ENCODE results near the gene CYP19A1. TPM values are rescaled to one million over a fixed set of nuclear protein-coding genes. Genes with fewer than 3 reads are reported as not detected.

CYP19A1 gene
- total and polyA plus RNA-seq, 8 donors, result 0.09 to 2.5 (median 0.28) TPM; not detected in 1

GRCh38 chr15:51377038-51377786 lies 38.8 kb upstream of the CYP19A1 start:
- no peak overlapping the region for H3K4me3 ChIP-seq
- DNase-seq, result no peak

GRCh38 chr15:51375966-51376640 lies 37.7 kb upstream of the CYP19A1 start:
- ATAC-seq (no peak), DNase-seq (no peak), FAIRE-seq (no peak)
- Histone ChIP-seq H3K27me3 (no peaks in the 10 kb centered on the region), H3K27ac (no peak overlapping the region), H3K36me3 (no peaks in the 10 kb centered on the region), H3K4me1 (no peaks in the 10 kb centered on the region), H3K4me3 (no peak overlapping the region), H3K9me3 (no peaks in the 10 kb centered on the region)
- intact Hi-C loops (cut with DNase I), result no loop called here
- WGBS, 2 donors, result 77 to 78% methylated on average over 3 of the region's 3 CpGs
- TF ChIP-seq CTCF (IDR thresholded peaks at IDR 0.05), result no peak

More at GRCh38 chr15:51377038-51377786, 38.8 kb upstream of the CYP19A1 start:
- no peaks in the 10 kb centered on the region for H3K36me3 ChIP-seq
- H3K9me3 ChIP-seq, result no peaks in the 10 kb centered on the region
- WGBS, 2 donors, result 89 to 92% methylated on average over 15 of the region's 15 CpGs
- FAIRE-seq (no peak), ATAC-seq (no peak)
- H3K27me3 ChIP-seq, result no peaks in the 10 kb centered on the region
- intact Hi-C loops (cut with DNase I), result no loop called here
- no peaks in the 10 kb centered on the region for H3K4me1 ChIP-seq
- no peak for TF ChIP-seq CTCF (IDR thresholded peaks at IDR 0.05)
- no peak overlapping the region for H3K27ac ChIP-seq

DNA sequence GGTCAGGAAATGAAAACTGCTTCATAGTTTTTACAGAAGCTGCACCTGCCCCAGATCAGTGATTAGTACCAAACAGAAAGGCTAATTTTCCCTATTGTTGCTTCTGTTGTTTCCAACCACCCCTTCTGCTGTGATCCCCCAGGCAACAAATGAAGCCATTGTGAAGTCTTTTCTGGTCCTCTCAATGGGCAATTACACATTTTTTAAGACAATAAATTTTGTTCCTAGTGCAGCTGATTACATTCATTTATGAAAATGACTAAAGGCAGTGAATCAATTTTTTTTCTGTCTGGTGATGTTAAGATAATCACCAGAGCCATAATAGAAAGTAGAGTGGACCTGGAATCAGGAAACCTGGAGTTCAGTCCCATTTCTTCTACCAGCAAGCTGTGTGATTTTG lies 35.7 kb upstream of the CYP19A1 start:
- DNase-seq, result no peak
- H3K9me3 ChIP-seq, result no peaks in the 10 kb centered on the region
- H3K27ac ChIP-seq, result no peak overlapping the region
- H3K4me1 ChIP-seq, result no peaks in the 10 kb centered on the region
- no peak overlapping the region for H3K4me3 ChIP-seq
- no peak for TF ChIP-seq CTCF (IDR thresholded peaks at IDR 0.05)
- no peak for FAIRE-seq
- intact Hi-C loops (cut with DNase I), result no loop called here
- no peaks in the 10 kb centered on the region for H3K27me3 ChIP-seq
- no peaks in the 10 kb centered on the region for H3K36me3 ChIP-seq
- no peak for ATAC-seq

GRCh38 chr15:51371266-51371665 lies 32.9 kb upstream of the CYP19A1 start:
- WGBS, 2 donors, result 75 to 81% methylated on average over 1 of the region's 1 CpG
- Histone ChIP-seq H3K27ac (no peak overlapping the region), H3K27me3 (no peaks in the 10 kb centered on the region), H3K9me3 (no peaks in the 10 kb centered on the region), H3K4me3 (no peak overlapping the region), H3K4me1 (no peaks in the 10 kb centered on the region), H3K36me3 (no peaks in the 10 kb centered on the region)
- intact Hi-C loops (cut with DNase I), result no loop called here
- no peak for FAIRE-seq
- DNase-seq, result no peak
- no peak for ATAC-seq
- no peak for TF ChIP-seq CTCF (IDR thresholded peaks at IDR 0.05)

- TF ChIP-seq CTCF (IDR thresholded peaks at IDR 0.05), result no peak
- Histone ChIP-seq H3K36me3 (no peaks in the 10 kb centered on the region), H3K4me1 (no peaks in the 10 kb centered on the region), H3K9me3 (no peaks in the 10 kb centered on the region), H3K27me3 (no peaks in the 10 kb centered on the region), H3K4me3 (no peak overlapping the region), H3K27ac (no peak overlapping the region)
- WGBS, 2 donors, result 89 to 94% methylated on average over 1 of the region's 1 CpG
- no peak for ATAC-seq
- FAIRE-seq, result no peak
- DNase-seq, result no peak
- intact Hi-C loops (cut with DNase I), result no loop called here
Observed at GRCh38 chr15:51369451-51369761, 31.0 kb upstream of the CYP19A1 start.
